ENCODE results near the gene ARHGEF19. TPM values are rescaled to one million over a fixed set of nuclear protein-coding genes. Genes with fewer than 3 reads are reported as not detected.
A peak's percentile ranks its signal among the peaks of the same experiment; 100 is the strongest.
"Not testable (repeated sequence)": the region's sequence is repeated elsewhere in the genome, so short reads cannot be mapped to it uniquely, and the experiment has no call there.

The ARHGEF19 gene
- polyA plus RNA-seq, 3 donors, result 22.8 to 28.3 (median 26.5) TPM

- DNase-seq, result no peak
Measured at GRCh38 chr1:16205891-16206546, 6.4 kb downstream of the ARHGEF19 start.

- no peak for DNase-seq
Measured at GRCh38 chr1:16205334-16205671, 7.1 kb downstream of the ARHGEF19 start.

DNA sequence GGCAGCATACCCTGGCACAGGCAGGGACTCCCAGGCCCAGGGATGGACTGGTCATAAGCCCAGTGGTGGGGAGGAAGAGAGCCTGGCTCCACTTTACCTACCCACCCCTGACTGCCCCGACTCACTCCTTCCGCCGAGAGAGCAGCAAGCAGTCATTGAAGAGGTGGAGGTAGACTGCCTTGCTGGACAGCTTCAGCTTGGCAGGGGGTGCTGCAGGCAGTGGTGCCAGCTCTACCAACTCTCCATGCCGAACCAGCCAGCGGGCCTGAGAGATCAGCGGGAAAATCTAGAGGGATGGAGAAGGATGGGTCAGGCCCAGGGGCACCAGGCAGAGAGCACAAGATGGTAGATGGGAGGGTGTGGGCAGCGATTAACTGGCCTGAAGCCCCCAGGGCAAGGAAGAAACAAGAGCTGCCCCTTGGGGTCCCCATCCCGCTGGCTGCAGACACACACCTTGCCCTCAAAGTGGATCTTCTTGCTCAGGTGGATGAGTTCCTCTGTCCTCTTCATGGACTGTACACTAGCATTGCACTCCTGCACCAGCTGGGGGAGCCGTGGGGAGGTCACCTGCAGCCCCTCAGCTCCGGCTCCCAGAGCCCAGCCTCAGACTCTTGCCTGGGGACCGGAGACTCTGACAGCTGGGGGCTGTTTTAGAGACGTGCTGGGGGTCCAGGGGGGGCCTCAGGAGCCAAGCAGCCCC, 7.7 kb downstream of the ARHGEF19 start:
- no peak for DNase-seq

GRCh38 chr1:16204216-16204615, 8.2 kb downstream of the ARHGEF19 start:
- DNase-seq, result no peak

- DNase-seq, result no peak
Measured at GRCh38 chr1:16203550-16203949, 8.9 kb downstream of the ARHGEF19 start.

DNA sequence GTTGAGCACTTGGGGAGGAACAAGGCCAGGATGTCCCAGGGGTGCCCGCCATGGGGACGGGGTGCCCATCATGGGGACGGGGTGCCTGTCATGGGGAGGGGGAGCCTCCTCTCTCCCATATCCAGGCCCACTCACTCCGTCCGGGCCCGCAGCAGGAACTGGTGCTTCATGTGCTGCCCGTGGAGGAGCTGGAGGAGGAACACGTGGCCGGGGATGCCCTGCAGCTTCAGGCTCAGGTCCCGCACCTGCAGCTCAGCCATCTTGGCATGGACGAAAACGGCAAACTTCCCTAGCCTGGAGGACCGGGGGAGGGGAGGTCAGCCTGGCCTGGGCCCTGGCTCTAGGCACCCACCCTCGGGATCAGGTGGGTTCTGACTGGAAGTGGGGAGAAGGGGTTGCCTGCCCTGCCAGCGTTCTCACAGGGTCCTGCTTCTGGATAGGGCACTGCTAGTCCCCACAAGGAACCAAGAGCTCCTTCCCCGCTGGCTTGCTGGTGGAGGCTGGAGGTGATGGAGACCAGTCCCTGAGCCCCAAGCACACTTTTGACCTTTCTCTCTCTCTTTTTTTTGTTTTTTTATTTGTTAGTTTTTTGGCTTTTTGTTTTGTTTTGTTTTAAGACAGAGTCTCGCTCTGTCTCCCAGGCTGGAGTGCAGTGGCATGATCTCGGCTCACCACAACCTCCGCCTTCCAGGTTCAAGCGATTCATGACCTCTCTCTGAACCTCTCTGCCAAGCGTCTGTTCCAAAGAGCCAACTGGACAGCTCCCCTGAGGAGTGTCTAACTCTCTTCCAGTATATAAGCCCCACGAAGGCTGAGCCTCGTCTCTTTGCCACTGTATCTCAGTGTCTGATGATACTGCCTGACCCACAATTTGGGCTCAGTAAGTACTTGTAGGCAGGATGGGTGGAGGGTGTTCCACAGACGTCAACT, 9.9 kb downstream of the ARHGEF19 start:
- no peak for DNase-seq

DNA sequence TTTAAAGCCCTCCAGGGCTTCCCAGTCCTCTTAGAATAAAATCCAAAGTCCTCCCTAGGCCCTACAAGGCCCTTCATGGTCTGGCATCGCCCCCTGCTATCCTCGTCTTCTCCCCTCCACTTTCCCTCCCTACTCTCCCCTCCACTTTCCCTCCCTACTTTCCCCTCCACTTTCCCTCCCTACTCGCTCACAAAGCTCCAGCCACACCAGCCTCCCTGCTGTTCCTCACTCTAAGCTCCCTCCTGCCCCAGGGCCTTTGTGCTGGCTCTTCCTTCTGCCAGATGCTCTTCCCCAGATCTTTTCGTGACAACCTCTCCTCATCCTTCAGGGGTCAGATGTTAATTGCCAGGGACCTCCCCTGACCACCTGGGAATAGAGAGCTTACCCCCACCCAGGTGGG, 12.8 kb downstream of the ARHGEF19 start:
- DNase-seq, result no peak

- no peak for DNase-seq
Measured at GRCh38 chr1:16199157-16199501, 13.3 kb downstream of the ARHGEF19 start.

DNA sequence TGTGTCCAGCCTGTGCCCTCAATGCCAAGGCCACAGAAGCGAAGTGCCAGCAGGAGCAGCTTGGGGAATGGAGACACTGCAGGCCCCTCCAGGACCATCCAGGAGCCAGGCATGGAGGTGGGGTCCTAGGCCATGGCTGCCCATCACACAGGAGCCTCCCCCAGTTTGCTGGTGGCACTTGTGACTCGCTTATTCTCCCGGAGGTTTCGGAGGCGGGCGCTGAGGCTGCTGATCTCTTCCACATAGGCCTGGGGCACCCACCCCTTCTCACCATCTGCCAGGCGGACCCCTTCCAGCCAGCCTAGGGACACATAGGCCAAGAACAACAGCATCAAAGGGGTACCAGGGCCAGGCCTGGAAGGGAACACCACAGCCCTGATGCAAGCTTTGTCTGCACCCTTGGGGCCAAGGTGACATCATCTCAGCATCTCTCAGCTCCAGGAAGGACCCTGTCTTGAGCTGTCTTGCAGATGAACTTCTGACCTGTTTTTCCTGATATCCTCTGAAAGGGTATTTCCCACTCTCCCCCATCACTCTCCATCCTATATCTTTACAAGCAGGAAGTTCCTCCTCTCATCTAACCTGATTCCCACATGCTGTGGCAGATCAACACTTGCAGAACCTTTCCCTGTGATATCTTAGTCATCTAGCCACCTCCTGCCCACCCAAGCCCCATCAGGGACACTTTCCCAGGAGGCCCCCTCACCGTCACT, 13.9 kb downstream of the ARHGEF19 start:
- DNase-seq, result no peak

- no peak for DNase-seq
Measured at GRCh38 chr1:16196874-16197273, 15.6 kb downstream of the ARHGEF19 start.

GRCh38 chr1:16196139-16196538, 16.3 kb downstream of the ARHGEF19 start:
- not testable (repeated sequence) for DNase-seq

GRCh38 chr1:16195518-16195905, 16.9 kb downstream of the ARHGEF19 start:
- no peak for DNase-seq

DNA sequence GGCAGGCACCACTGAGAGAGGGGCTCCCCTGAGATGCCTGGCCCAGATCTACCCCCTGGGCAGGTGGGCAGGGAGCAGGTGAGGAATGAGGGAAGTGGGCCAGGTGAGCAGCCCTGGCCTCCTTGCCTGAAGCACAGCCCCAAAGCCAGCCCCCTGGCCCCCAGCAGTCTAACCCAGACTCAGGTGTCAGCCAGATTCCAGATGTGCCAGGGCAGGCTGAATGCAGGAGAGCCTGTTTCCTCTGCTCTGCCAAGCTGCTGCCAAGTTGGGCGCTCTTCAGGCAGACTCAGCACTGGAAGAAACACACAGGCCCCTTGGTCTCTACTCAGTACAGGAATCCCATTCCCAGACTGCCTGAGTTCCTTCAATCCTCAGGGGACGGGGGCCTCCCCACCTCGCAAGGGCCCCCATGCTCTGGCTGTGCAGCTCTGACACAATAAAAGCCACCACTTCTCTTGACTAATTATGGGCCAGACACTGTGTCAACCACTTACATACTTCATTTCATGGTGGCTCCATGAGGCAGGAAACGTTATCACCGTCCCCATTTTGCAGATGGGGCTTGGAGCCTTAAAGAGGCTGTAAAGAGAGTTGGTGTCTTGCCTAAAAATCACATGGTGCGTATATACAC, 20.4 kb downstream of the ARHGEF19 start:
- DNase-seq, result no peak

GRCh38 chr1:16191309-16191708, 21.1 kb downstream of the ARHGEF19 start:
- no peak for DNase-seq

DNA sequence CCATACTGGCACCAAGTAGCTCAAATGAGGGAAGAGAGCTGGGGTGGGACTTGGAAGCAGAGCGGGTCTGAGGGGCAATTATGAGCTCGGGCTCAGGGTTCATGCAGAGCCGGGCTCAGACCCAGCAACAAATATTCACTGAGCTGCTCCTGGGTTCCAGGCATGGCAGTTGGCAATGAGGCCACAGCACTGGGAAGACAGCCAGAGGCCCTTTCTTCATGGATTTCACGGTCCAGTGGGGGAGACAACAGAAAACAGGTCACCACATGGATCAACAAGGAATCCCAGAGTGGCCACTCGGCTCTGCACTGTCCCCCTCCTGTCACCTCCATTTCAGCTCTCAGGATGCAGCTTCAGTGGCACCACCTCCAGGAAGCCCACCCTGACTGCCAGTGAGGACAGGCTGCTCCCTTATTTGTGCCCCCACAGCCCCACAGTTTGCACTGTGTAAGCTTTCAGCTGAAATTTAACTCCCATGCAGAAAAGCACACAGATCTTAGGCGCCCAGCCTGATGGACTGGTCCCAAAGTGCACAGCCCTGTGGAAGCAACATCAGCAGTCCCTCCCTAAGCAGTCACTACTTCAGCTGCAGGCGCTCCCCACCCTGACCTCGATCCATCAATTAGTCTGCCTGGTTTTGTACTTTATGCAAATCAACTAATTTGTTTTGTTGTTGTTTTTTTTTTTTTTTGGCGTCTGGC, 22.4 kb downstream of the ARHGEF19 start:
- no peak for DNase-seq

- no peak for DNase-seq
Measured at GRCh38 chr1:16189003-16189402, 23.4 kb downstream of the ARHGEF19 start.

- DNase-seq, result peak; percentile 63
Measured at GRCh38 chr1:16187748-16188401, 24.6 kb downstream of the ARHGEF19 start.

DNA sequence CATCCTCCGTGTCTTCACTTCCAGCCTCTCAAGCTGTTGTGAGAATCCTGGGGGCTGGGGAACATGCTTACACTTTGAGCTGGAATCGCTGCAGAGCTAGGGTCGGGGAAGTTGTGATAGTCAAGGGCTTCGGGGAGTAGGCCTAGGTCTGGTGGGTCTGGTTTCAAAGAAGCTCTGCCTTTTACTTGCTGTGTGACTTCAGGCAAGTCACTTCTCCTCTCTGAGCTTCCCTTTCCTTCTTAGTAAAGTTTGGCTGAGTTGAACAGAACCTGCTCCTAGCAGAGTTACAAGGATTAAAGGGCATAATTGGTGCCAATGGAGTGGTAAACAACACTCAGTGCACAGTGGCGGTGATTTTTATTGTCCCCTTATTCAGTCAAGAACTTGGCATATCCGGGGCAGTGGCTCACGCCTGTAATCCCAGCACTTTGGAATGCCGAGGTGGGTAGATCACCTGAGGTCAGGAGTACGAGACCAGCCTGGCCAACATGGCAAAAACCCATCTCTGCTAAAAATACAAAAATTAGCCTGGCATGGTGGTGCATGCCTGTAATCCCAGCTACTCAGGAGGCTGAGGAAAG, 25.7 kb downstream of the ARHGEF19 start:
- no peak for DNase-seq

DNA sequence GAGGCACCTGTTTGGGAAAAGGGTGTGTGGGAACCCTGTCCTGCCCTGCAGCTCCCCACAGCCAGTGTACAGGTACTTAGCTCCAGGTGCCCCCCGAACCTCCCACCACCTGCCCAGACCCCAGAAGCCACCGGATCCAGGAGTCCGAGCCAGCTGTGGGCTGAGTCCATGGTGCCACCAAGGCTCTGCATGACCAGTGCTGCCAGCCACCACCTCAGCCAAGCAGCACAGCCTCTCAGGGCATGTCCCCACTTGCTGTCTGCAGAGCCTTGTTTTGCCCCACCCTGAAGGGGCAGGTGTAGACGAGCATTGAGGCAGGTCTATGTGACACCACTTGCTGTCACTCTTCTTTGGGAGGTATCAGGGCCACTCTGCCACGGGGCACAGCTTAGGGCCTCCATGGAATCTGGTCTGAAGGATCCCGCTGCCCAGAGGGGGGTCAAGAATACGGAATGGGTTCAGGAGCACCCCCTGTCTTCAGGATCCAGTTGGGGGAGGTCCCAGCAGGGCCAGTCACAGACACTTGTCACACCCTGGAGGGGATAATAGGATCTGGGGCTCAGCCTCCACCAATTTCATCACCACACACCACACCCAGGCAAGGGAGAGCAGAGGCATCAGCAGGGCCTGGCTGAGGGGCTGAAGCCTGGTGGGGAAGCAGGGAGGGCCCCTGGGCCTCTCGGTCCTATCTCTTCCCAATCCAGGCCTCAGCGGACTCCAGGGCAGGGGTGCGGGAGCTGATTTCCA, 27.7 kb downstream of the ARHGEF19 start:
- DNase-seq, result no peak
